ENCODE data around the gene PLXND1.

PLXND1 gene

DNA sequence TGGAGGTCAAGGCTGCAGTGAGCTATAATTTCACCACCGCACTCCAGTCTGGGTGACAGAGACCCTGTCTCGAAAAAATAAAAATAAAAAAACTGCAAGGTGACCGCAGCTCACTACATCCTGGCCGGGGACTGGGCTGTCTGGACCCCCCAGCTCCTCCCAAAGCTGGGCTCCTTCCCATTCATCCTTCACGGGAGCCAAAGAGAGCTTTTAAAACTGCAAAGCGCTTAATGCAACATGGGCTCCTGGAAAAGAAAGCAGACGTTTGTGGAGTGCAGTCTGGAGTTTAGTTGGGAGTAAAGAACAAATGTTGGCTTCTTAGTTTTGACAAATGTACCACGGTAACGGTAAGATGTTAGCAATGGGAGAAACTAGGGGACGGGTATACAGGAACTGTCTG, 12.1 kb downstream of the PLXND1 start:
- Histone ChIP-seq H3K79me2 (no peaks in the 10 kb centered on the region), H3K27ac (no peak overlapping the region), H3K4me2 (ENCODE audit: low read length) (no peak overlapping the region), H3K9me3 (ENCODE audit: control insufficient read depth, low read length) (no peaks in the 10 kb centered on the region), H2AFZ (no peak overlapping the region), H3K4me3 (ENCODE audit: low read depth, low read length) (no peak overlapping the region), H3K9ac (no peak overlapping the region), H3K27me3 (ENCODE audit: control insufficient read depth, insufficient read depth, low read length) (no peaks in the 10 kb centered on the region), H3K4me1 (no peaks in the 10 kb centered on the region), H3K36me3 (ENCODE audit: control insufficient read depth, insufficient read depth, low read length) (no peaks in the 10 kb centered on the region)
- TF ChIP-seq, protein P1, sequence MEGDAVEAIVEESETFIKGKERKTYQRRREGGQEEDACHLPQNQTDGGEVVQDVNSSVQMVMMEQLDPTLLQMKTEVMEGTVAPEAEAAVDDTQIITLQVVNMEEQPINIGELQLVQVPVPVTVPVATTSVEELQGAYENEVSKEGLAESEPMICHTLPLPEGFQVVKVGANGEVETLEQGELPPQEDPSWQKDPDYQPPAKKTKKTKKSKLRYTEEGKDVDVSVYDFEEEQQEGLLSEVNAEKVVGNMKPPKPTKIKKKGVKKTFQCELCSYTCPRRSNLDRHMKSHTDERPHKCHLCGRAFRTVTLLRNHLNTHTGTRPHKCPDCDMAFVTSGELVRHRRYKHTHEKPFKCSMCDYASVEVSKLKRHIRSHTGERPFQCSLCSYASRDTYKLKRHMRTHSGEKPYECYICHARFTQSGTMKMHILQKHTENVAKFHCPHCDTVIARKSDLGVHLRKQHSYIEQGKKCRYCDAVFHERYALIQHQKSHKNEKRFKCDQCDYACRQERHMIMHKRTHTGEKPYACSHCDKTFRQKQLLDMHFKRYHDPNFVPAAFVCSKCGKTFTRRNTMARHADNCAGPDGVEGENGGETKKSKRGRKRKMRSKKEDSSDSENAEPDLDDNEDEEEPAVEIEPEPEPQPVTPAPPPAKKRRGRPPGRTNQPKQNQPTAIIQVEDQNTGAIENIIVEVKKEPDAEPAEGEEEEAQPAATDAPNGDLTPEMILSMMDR (IDR thresholded peaks at IDR 0.05) = no peak

DNA sequence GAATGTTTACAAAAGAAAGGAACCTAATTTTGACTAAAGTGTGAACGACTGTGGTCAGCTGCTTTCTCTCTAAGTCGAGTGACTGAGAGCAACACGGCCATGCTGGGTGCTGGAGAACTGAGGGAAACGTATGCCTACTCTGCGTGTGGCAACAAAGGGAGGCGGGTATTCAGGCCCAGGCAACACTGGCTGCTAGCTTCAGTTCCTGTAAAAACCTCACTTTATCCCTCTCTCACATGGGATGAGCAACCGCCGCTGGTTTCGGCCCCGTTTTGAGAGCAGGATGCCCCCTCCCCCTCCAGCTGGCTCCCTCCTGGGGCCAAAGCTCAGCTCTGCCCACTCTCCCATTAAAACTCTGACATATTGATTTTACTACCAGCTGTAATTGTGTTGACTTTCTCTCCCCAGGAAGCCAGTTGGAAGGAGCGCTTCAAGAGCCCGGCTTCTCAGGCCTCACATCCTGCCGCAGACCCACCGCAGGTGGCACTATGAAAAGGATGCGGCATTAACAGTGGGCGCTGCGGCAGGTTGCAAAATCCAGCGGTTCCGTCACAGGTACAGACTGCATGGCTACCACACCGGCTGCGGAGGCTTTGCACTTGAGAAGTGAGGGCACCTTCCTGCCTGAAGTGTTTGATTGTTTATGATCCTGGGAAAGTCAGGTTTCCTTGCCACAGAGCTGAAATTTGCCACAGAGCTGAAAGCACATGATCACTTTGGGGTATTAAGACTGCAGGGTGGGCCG, 12.7 kb downstream of the PLXND1 start:
- Histone ChIP-seq H2AFZ (no peak overlapping the region), H3K9ac (no peak overlapping the region), H3K27ac (peak overlapping the region; percentile 75), H3K36me3 (ENCODE audit: control insufficient read depth, insufficient read depth, low read length) (no peaks in the 10 kb centered on the region), H3K4me1 (no peaks in the 10 kb centered on the region), H3K4me2 (ENCODE audit: low read length) (no peak overlapping the region), H3K27me3 (ENCODE audit: control insufficient read depth, insufficient read depth, low read length) (no peaks in the 10 kb centered on the region), H3K79me2 (no peaks in the 10 kb centered on the region), H3K4me3 (ENCODE audit: low read depth, low read length) (no peak overlapping the region), H3K9me3 (ENCODE audit: control insufficient read depth, low read length) (no peaks in the 10 kb centered on the region)
- TF ChIP-seq, protein P1 (IDR thresholded peaks at IDR 0.05) = no peak

DNA sequence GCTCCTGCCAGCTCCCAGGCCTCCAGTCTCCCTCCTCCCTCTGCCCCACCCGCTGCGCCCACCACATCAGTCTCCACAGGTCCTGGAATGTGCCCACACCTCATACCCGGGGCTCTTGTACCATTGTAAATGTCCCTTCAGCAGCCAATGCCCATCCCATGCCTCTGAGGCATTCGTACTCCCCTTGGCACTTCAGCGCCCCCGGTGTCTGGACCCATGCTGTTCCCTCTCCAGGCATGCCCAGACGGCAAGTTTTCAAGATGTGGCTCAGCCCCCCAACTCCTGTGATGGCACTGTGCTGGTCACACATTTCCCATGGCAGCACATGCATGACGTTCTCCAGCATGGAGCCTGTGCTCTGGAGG, 13.3 kb downstream of the PLXND1 start:
- Histone ChIP-seq H2AFZ (no peak overlapping the region), H3K9ac (no peak overlapping the region), H3K4me3 (ENCODE audit: low read depth, low read length) (no peak overlapping the region), H3K4me1 (no peaks in the 10 kb centered on the region), H3K27ac (peak overlapping the region; percentile 75), H3K4me2 (ENCODE audit: low read length) (no peak overlapping the region), H3K9me3 (ENCODE audit: control insufficient read depth, low read length) (no peaks in the 10 kb centered on the region), H3K36me3 (ENCODE audit: control insufficient read depth, insufficient read depth, low read length) (no peaks in the 10 kb centered on the region), H3K79me2 (no peaks in the 10 kb centered on the region), H3K27me3 (ENCODE audit: control insufficient read depth, insufficient read depth, low read length) (no peaks in the 10 kb centered on the region)
- TF ChIP-seq, protein P1 (IDR thresholded peaks at IDR 0.05) = no peak

DNA sequence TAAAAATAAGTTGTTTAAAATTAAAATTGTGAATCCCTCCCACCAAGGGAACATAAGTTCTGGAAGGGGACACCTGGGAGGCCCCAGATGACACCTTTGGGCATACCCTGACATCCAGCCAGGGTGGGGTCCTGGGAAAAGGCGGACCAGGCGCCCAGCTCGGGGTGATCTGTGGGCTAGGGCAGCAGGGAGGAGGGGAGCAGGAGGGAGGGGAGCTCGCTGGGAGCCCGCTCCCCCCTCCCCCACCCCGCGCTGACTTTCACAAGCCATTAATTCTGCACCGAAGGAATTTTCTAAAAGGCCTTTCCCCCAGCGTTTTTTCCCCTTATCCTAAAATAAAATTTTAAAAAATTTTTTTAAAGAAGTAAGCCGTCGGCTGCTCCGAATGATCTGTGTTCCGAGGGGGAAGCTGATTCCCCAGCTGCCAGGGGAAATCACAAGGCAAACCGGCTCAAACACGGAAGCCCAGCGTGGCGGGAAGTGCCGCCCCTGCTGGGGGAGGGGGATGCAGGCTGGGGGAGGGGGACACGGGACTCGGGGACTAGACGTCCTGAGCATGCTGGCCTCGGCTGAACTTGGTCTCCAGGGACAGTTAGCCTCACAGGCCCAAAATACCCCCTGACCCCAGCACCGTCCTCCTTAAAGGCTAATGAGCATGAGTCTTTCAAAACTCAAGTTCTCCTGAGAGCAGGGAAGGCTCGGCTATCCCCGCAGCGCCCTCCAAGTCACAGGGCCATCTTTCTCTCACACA, 13.9 kb downstream of the PLXND1 start:
- Histone ChIP-seq H3K9ac (no peak overlapping the region), H3K4me2 (ENCODE audit: low read length) (no peak overlapping the region), H3K79me2 (no peaks in the 10 kb centered on the region), H3K27me3 (ENCODE audit: control insufficient read depth, insufficient read depth, low read length) (no peaks in the 10 kb centered on the region), H2AFZ (no peak overlapping the region), H3K27ac (peak overlapping the region; percentile 75), H3K4me3 (ENCODE audit: low read depth, low read length) (no peak overlapping the region), H3K36me3 (ENCODE audit: control insufficient read depth, insufficient read depth, low read length) (no peaks in the 10 kb centered on the region), H3K9me3 (ENCODE audit: control insufficient read depth, low read length) (no peaks in the 10 kb centered on the region), H3K4me1 (no peaks in the 10 kb centered on the region)
- TF ChIP-seq, protein P1 (IDR thresholded peaks at IDR 0.05) = no peak
